GM19452 (cell line): Measurements from ENCODE around the gene MYO1E.
"Not testable (repeated sequence)": the region's sequence is repeated elsewhere in the genome, so short reads cannot be mapped to it uniquely, and the experiment has no call there.

Experiments used
- ATAC-seq: cut with Tn5 transposase; IDR thresholded peaks from one replicate; pipeline ENCODE4 v1.9.1; 2021; ENCODE audit not compliant: unreplicated experiment

Gene MYO1E

GRCh38 chr15:59296181-59296617, 76.5 kb downstream of the MYO1E start:
- no peak for ATAC-seq

- ATAC-seq: no peak
Measured at GRCh38 chr15:59295261-59296001, 77.2 kb downstream of the MYO1E start.

- ATAC-seq: no peak
Measured at GRCh38 chr15:59294574-59295260, 78.0 kb downstream of the MYO1E start.

- ATAC-seq: no peak
Measured at GRCh38 chr15:59292442-59293151, 80.1 kb downstream of the MYO1E start.

GRCh38 chr15:59291213-59291549, 81.5 kb downstream of the MYO1E start:
- no peak for ATAC-seq

GRCh38 chr15:59290295-59291212, 82.1 kb downstream of the MYO1E start:
- peak; percentile 55 for ATAC-seq

GRCh38 chr15:59289574-59289973, 83.1 kb downstream of the MYO1E start:
- no peak for ATAC-seq

GRCh38 chr15:59283717-59284391, 88.8 kb downstream of the MYO1E start:
- no peak for ATAC-seq

- ATAC-seq: no peak
Measured at GRCh38 chr15:59282515-59283337, 89.9 kb downstream of the MYO1E start.

- ATAC-seq: no peak
Measured at GRCh38 chr15:59281699-59282098, 91.0 kb downstream of the MYO1E start.

- no peak for ATAC-seq
Measured at GRCh38 chr15:59280855-59281254, 91.8 kb downstream of the MYO1E start.

GRCh38 chr15:59280292-59280691, 92.4 kb downstream of the MYO1E start:
- ATAC-seq: not testable (repeated sequence)

- ATAC-seq: no peak
Measured at GRCh38 chr15:59279023-59279422, 93.6 kb downstream of the MYO1E start.

GRCh38 chr15:59278120-59278519, 94.6 kb downstream of the MYO1E start:
- ATAC-seq: no peak

- ATAC-seq: no peak
Measured at GRCh38 chr15:59276225-59277178, 96.2 kb downstream of the MYO1E start.

GRCh38 chr15:59274126-59274970, 98.3 kb downstream of the MYO1E start:
- peak; percentile 55 for ATAC-seq

- ATAC-seq: no peak
Measured at GRCh38 chr15:59273234-59273633, 99.4 kb downstream of the MYO1E start.
